ENCODE measurements around the gene MAN1A2.

DNA sequence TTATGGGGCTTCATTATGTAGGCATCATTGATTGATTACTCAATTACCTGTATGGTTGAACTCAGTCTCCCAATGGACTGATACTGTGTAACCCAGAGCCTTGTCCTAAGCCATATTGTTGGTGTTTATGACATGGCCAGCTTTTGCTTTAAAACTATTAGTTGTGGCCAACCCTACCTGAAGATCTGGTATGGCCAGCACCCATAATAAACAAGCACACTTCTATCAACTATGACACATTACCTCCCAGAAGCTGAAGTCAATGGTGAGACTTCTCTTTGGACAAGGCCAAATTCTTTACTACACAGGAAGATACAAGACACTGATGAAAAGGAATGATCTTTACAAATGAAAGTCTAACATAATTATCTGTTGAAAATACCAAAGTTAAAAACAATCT is 28.8 kb downstream of the MAN1A2 start:
- no peak for TF ChIP-seq POLR2AphosphoS5 (IDR thresholded peaks at IDR 0.05; ENCODE audit: low read length)
- TF ChIP-seq, protein P1, sequence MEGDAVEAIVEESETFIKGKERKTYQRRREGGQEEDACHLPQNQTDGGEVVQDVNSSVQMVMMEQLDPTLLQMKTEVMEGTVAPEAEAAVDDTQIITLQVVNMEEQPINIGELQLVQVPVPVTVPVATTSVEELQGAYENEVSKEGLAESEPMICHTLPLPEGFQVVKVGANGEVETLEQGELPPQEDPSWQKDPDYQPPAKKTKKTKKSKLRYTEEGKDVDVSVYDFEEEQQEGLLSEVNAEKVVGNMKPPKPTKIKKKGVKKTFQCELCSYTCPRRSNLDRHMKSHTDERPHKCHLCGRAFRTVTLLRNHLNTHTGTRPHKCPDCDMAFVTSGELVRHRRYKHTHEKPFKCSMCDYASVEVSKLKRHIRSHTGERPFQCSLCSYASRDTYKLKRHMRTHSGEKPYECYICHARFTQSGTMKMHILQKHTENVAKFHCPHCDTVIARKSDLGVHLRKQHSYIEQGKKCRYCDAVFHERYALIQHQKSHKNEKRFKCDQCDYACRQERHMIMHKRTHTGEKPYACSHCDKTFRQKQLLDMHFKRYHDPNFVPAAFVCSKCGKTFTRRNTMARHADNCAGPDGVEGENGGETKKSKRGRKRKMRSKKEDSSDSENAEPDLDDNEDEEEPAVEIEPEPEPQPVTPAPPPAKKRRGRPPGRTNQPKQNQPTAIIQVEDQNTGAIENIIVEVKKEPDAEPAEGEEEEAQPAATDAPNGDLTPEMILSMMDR (IDR thresholded peaks at IDR 0.05 in 2 of 3, conservative IDR thresholded peaks at IDR 0.05 in 1 of 3; ENCODE audit: control insufficient read depth in 2 of 3, extremely low read depth in 1 of 3, insufficient read depth in 1 of 3, low read depth in 3 of 3, low read length in 3 of 3) = no peak
- no peak for TF ChIP-seq CEBPB (IDR thresholded peaks at IDR 0.05; ENCODE audit: borderline replicate concordance in 1 of 2, low read depth in 2 of 2, low read length in 2 of 2)
- no peak for TF ChIP-seq SMC3 (IDR thresholded peaks at IDR 0.05; ENCODE audit: borderline replicate concordance, low read length)
- no peak for TF ChIP-seq ETV6 (conservative IDR thresholded peaks at IDR 0.05 in 1 of 2, IDR thresholded peaks at IDR 0.05 in 1 of 2; ENCODE audit: borderline replicate concordance in 1 of 2, low read depth in 1 of 2)
- no peak for TF ChIP-seq EZH2 (IDR thresholded peaks at IDR 0.05; ENCODE audit: borderline replicate concordance, control insufficient read depth, low read depth, low read length)
- TF ChIP-seq MYC (IDR thresholded peaks at IDR 0.05; ENCODE audit: insufficient read depth, insufficient read length, insufficient replicate concordance, low read length, severe bottlenecking) = no peak
- no peak for TF ChIP-seq ZSCAN29 (IDR thresholded peaks at IDR 0.05)
- TF ChIP-seq EGR1 (IDR thresholded peaks at IDR 0.05; ENCODE audit: borderline replicate concordance in 1 of 2, low read depth in 2 of 2, low read length in 2 of 2) = no peak
- TF ChIP-seq, protein P2, sequence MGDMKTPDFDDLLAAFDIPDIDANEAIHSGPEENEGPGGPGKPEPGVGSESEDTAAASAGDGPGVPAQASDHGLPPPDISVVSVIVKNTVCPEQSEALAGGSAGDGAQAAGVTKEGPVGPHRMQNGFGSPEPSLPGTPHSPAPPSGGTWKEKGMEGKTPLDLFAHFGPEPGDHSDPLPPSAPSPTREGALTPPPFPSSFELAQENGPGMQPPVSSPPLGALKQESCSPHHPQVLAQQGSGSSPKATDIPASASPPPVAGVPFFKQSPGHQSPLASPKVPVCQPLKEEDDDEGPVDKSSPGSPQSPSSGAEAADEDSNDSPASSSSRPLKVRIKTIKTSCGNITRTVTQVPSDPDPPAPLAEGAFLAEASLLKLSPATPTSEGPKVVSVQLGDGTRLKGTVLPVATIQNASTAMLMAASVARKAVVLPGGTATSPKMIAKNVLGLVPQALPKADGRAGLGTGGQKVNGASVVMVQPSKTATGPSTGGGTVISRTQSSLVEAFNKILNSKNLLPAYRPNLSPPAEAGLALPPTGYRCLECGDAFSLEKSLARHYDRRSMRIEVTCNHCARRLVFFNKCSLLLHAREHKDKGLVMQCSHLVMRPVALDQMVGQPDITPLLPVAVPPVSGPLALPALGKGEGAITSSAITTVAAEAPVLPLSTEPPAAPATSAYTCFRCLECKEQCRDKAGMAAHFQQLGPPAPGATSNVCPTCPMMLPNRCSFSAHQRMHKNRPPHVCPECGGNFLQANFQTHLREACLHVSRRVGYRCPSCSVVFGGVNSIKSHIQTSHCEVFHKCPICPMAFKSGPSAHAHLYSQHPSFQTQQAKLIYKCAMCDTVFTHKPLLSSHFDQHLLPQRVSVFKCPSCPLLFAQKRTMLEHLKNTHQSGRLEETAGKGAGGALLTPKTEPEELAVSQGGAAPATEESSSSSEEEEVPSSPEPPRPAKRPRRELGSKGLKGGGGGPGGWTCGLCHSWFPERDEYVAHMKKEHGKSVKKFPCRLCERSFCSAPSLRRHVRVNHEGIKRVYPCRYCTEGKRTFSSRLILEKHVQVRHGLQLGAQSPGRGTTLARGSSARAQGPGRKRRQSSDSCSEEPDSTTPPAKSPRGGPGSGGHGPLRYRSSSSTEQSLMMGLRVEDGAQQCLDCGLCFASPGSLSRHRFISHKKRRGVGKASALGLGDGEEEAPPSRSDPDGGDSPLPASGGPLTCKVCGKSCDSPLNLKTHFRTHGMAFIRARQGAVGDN (IDR thresholded peaks at IDR 0.05) = no peak
- TF ChIP-seq CHD2 (IDR thresholded peaks at IDR 0.05; ENCODE audit: borderline replicate concordance, low read depth, low read length) = no peak
- TF ChIP-seq, protein P3, sequence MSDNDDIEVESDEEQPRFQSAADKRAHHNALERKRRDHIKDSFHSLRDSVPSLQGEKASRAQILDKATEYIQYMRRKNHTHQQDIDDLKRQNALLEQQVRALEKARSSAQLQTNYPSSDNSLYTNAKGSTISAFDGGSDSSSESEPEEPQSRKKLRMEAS (IDR thresholded peaks at IDR 0.05; ENCODE audit: low read depth, low read length) = no peak
- TF ChIP-seq, protein P4, sequence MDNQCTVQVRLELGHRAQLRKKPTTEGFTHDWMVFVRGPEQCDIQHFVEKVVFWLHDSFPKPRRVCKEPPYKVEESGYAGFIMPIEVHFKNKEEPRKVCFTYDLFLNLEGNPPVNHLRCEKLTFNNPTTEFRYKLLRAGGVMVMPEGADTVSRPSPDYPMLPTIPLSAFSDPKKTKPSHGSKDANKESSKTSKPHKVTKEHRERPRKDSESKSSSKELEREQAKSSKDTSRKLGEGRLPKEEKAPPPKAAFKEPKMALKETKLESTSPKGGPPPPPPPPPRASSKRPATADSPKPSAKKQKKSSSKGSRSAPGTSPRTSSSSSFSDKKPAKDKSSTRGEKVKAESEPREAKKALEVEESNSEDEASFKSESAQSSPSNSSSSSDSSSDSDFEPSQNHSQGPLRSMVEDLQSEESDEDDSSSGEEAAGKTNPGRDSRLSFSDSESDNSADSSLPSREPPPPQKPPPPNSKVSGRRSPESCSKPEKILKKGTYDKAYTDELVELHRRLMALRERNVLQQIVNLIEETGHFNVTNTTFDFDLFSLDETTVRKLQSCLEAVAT (IDR thresholded peaks at IDR 0.05) = no peak
- no peak for TF ChIP-seq NR2C2 (IDR thresholded peaks at IDR 0.05; ENCODE audit: borderline replicate concordance, control insufficient read depth, insufficient read length, low read depth)
